ENCODE data around the gene TAGLN.
"Not testable (repeated sequence)": the region's sequence is repeated elsewhere in the genome, so short reads cannot be mapped to it uniquely, and the experiment has no call there.

The TAGLN gene

GRCh38 chr11:117180661-117181585, 18.2 kb upstream of the TAGLN start:
- DNase-seq (ENCODE audit: extremely low read depth in 1 of 2, low read depth in 1 of 2) = peak in 1 of 2 donors; percentile 14

- DNase-seq (ENCODE audit: extremely low read depth in 1 of 2, low read depth in 1 of 2) = no peak
Measured at GRCh38 chr11:117181586-117182550, 17.3 kb upstream of the TAGLN start.

- DNase-seq (ENCODE audit: extremely low read depth in 1 of 2, low read depth in 1 of 2) = no peak
Measured at GRCh38 chr11:117182551-117182935, 16.6 kb upstream of the TAGLN start.

GRCh38 chr11:117183178-117183577, 16.0 kb upstream of the TAGLN start:
- not testable (repeated sequence) for DNase-seq (ENCODE audit: extremely low read depth in 1 of 2, low read depth in 1 of 2)

GRCh38 chr11:117183724-117184349, 15.3 kb upstream of the TAGLN start:
- DNase-seq (ENCODE audit: extremely low read depth in 1 of 2, low read depth in 1 of 2) = no peak

- no peak for DNase-seq (ENCODE audit: extremely low read depth in 1 of 2, low read depth in 1 of 2)
Measured at GRCh38 chr11:117185736-117186430, 13.3 kb upstream of the TAGLN start.

GRCh38 chr11:117186431-117186761, 12.8 kb upstream of the TAGLN start:
- DNase-seq (ENCODE audit: extremely low read depth in 1 of 2, low read depth in 1 of 2) = no peak

- DNase-seq (ENCODE audit: extremely low read depth in 1 of 2, low read depth in 1 of 2) = no peak
Measured at GRCh38 chr11:117187007-117187406, 12.2 kb upstream of the TAGLN start.

- no peak for DNase-seq (ENCODE audit: extremely low read depth in 1 of 2, low read depth in 1 of 2)
Measured at GRCh38 chr11:117187428-117187798, 11.8 kb upstream of the TAGLN start.

GRCh38 chr11:117187799-117188481, 11.2 kb upstream of the TAGLN start:
- no peak for DNase-seq (ENCODE audit: extremely low read depth in 1 of 2, low read depth in 1 of 2)

- DNase-seq (ENCODE audit: extremely low read depth in 1 of 2, low read depth in 1 of 2) = no peak
Measured at GRCh38 chr11:117188620-117189081, 10.5 kb upstream of the TAGLN start.

- DNase-seq (ENCODE audit: extremely low read depth in 1 of 2, low read depth in 1 of 2) = no peak
Measured at GRCh38 chr11:117189191-117189940, 9.8 kb upstream of the TAGLN start.

- DNase-seq (ENCODE audit: extremely low read depth in 1 of 2, low read depth in 1 of 2) = no peak
Measured at GRCh38 chr11:117189941-117190544, 9.1 kb upstream of the TAGLN start.

- no peak for DNase-seq (ENCODE audit: extremely low read depth in 1 of 2, low read depth in 1 of 2)
Measured at GRCh38 chr11:117191680-117192400, 7.3 kb upstream of the TAGLN start.

GRCh38 chr11:117192401-117192875, 6.7 kb upstream of the TAGLN start:
- no peak for DNase-seq (ENCODE audit: extremely low read depth in 1 of 2, low read depth in 1 of 2)

GRCh38 chr11:117193130-117194020, 5.8 kb upstream of the TAGLN start:
- DNase-seq (ENCODE audit: extremely low read depth in 1 of 2, low read depth in 1 of 2) = no peak

GRCh38 chr11:117194267-117194666, 4.9 kb upstream of the TAGLN start:
- DNase-seq (ENCODE audit: extremely low read depth in 1 of 2, low read depth in 1 of 2) = no peak

All from activated CD8-positive, alpha-beta memory T cell treated with anti-CD3 and anti-CD28 coated beads for 1 hour (primary cell).